CD4-positive, alpha-beta T cell (primary cell): ENCODE data around the gene SNED1. TPM values are rescaled to one million over a fixed set of nuclear protein-coding genes. Genes with fewer than 3 reads are reported as not detected.

ENCODE experiments used
- ATAC-seq: fragments of 200-7000 bp; cut with Tn5 transposase; one replicate; pipeline ENCODE4 v1.10.0; 2022; ENCODE audit warnings: mild to moderate bottlenecking; ENCODE audit not compliant: poor library complexity
- CTCF ChIA-PET: fragments of 350-600 bp; sonication (Branson Sonifier 250); formaldehyde crosslinking; loops from one replicate; lab custom pipeline; 2021; ENCODE audit warnings: antibody characterized with exemption, inconsistent platforms; lab: Charles Lee
- POLR2A ChIA-PET: fragments of 350-600 bp; sonication (Branson Sonifier 250); formaldehyde crosslinking; loops from one replicate; lab custom pipeline; 2021; ENCODE audit warnings: antibody characterized with exemption, inconsistent platforms; lab: Charles Lee
- DNase-seq, 14 experiments: peaks; one replicate each; pipeline ENCODE4 v3.0.0-alpha.2; 2013 to 2020; ENCODE audit warnings: mixed read lengths in 2 of 14
- H3K27ac ChIP-seq, 2 donors: one replicate each; pipeline versions ENCODE4 v1.5.1 to v1.7.0; 2013; ENCODE audit warnings: low read length in 2 of 2, low read depth in 1 of 2, mild to moderate bottlenecking in 1 of 2
- H3K27me3 ChIP-seq, 2 experiments: 1 replicate in 1 of 2; 2 replicates in 1 of 2; pipeline versions ENCODE4 v1.6.1 to v1.7.0; 2013; ENCODE audit warnings: low read length in 2 of 2, control low read depth in 1 of 2, mild to moderate bottlenecking in 1 of 2, moderate library complexity in 1 of 2; ENCODE audit not compliant: insufficient read depth in 2 of 2, control insufficient read depth in 1 of 2
- H3K36me3 ChIP-seq: one replicate; pipeline ENCODE4 v1.6.1; 2013; ENCODE audit warnings: low read length, control low read depth; ENCODE audit not compliant: insufficient read depth
- H3K4me1 ChIP-seq: one replicate; pipeline ENCODE4 v1.6.1; 2013; ENCODE audit warnings: low read length, control low read depth; ENCODE audit not compliant: insufficient read depth
- H3K4me3 ChIP-seq: one replicate; pipeline ENCODE4 v1.5.1; 2013; ENCODE audit warnings: mild to moderate bottlenecking, low read length, moderate library complexity
- H3K9me3 ChIP-seq, 2 experiments: 1 replicate in 1 of 2; 2 replicates in 1 of 2; pipeline versions ENCODE4 v1.6.1 to v1.7.0; 2013; ENCODE audit warnings: low read length in 2 of 2, mild to moderate bottlenecking in 2 of 2, control low read depth in 1 of 2, moderate library complexity in 1 of 2; ENCODE audit not compliant: control insufficient read depth in 1 of 2, insufficient read depth in 1 of 2
- H3K27ac Mint-ChIP-seq: one replicate; pipeline ENCODE4 v1.8.0; 2020; ENCODE audit warnings: mixed read lengths
- H3K27me3 Mint-ChIP-seq: one replicate; pipeline ENCODE4 v1.8.0; 2021; ENCODE audit warnings: mixed read lengths
- H3K36me3 Mint-ChIP-seq: one replicate; pipeline ENCODE4 v1.8.0; 2021; ENCODE audit warnings: low read depth, mixed read lengths
- H3K4me1 Mint-ChIP-seq: one replicate; pipeline ENCODE4 v1.8.0; 2021; ENCODE audit warnings: low read depth, mixed read lengths
- H3K4me3 Mint-ChIP-seq: one replicate; pipeline ENCODE4 v1.8.0; 2020; ENCODE audit warnings: mild to moderate bottlenecking, mixed read lengths
- H3K9me3 Mint-ChIP-seq: one replicate; pipeline ENCODE4 v1.8.0; 2020; ENCODE audit warnings: mixed read lengths
- intact Hi-C, 2 experiments: fragments of 100-400 bp; cut with DNase I in 1 of 2; cut with micrococcal nuclease in 1 of 2; formaldehyde crosslinking; loops; one replicate each; pipeline versions ENCODE4 v1.15.1 to v1.9.0; 2023 to 2025; cut with DNase I, micrococcal nuclease
- total RNA-seq, 174 experiments: library from RNA in 2 of 174; stranded (reverse) in 2 of 174; gene quantifications; one replicate each; pipeline ENCODE4 v1.2.3 and lab custom pipeline; 2021 to 2026
- TF ChIP-seq, protein P1 (sequence below): fragments of 200-600 bp; IDR thresholded peaks from one replicate; pipeline ENCODE4 v1.8.0; 2022; ENCODE audit warnings: antibody characterized with exemption, mild to moderate bottlenecking

The SNED1 gene
- total RNA-seq, 2 experiments from 2014 or later = 42.0 to 42.7 TPM

DNA sequence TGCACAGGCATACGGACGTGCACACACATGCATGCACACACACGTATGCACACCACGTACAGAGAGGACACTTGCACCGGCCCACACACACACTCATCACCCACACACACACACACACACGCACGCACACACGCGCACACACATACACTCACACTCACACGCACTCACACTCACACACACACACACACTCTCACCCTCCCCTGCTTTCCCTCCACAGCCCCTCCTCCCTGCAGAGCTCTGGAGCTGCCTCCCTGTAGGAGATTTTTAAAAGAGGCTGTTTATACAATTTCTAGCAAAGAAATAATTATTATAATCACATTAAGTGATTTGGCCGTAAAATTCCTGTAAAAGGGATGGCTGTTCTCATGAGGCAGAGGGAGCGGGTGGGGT is 36.5 kb upstream of the SNED1 start:
- no peaks in the 10 kb centered on the region for H3K9me3 Mint-ChIP-seq
- no peaks in the 10 kb centered on the region for H3K36me3 Mint-ChIP-seq
- Histone ChIP-seq H3K27me3 (peaks cover 0 to 4% of the 10 kb centered on the region in 2 experiments), H3K9me3 (no peaks in the 10 kb centered on the region), H3K4me1 (no peaks in the 10 kb centered on the region), H3K36me3 (no peaks in the 10 kb centered on the region), H3K27ac (no peak overlapping the region), H3K4me3 (no peak overlapping the region)
- intact Hi-C loops = no loop called here
- ATAC-seq (no peak), DNase-seq (no peak)
- H3K27ac Mint-ChIP-seq = no peak overlapping the region
- TF ChIP-seq, protein P1, sequence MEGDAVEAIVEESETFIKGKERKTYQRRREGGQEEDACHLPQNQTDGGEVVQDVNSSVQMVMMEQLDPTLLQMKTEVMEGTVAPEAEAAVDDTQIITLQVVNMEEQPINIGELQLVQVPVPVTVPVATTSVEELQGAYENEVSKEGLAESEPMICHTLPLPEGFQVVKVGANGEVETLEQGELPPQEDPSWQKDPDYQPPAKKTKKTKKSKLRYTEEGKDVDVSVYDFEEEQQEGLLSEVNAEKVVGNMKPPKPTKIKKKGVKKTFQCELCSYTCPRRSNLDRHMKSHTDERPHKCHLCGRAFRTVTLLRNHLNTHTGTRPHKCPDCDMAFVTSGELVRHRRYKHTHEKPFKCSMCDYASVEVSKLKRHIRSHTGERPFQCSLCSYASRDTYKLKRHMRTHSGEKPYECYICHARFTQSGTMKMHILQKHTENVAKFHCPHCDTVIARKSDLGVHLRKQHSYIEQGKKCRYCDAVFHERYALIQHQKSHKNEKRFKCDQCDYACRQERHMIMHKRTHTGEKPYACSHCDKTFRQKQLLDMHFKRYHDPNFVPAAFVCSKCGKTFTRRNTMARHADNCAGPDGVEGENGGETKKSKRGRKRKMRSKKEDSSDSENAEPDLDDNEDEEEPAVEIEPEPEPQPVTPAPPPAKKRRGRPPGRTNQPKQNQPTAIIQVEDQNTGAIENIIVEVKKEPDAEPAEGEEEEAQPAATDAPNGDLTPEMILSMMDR = no peak
- H3K4me3 Mint-ChIP-seq = no peak overlapping the region
- H3K4me1 Mint-ChIP-seq = no peaks in the 10 kb centered on the region
- no peaks in the 10 kb centered on the region for H3K27me3 Mint-ChIP-seq
- ChIA-PET POLR2A (no interaction called here), CTCF (no interaction called here)

DNA sequence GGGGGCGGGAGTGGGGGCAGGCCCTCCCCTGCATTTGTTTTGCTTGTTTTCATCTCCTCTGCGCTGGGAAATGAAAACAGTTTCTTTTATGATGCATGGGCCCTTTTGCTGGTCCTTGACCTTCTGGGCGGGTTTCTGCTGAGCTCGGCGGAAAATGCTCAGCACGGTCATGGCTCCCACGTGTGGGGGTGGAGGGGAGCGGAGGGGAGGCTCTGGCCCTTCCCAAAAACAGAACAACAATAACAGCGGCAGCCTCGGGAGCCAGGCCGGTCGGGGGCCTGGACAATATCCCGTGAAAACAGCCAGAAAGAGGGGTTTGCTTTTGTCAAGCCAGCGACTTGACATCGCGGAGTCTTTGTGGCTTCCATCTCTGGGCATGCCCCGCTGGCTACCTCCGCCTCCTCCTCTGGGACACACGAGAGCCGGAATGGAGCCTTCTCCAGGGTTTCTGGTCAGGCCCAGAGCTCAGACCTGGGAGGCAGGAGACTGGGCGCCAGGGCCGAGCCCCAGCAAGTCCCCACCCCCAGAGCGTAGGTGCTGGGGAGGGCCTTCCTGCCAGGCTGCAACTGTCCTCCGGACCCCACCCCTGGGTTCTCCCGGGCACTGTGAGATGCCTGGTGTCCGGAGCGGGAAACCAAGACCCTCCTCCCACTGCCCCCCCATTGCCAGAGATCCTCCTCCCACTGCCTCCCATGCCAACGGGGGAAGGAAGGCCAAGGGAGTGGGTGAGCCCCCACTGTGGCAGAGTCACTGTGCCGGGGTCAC is 35.9 kb upstream of the SNED1 start:
- Mint-ChIP-seq H3K36me3 (no peaks in the 10 kb centered on the region), H3K27me3 (no peaks in the 10 kb centered on the region), H3K4me3 (no peak overlapping the region), H3K9me3 (no peaks in the 10 kb centered on the region), H3K4me1 (no peaks in the 10 kb centered on the region), H3K27ac (no peak overlapping the region)
- ChIA-PET CTCF (no interaction called here), POLR2A (no interaction called here)
- H3K9me3 ChIP-seq = no peaks in the 10 kb centered on the region
- H3K4me1 ChIP-seq = no peaks in the 10 kb centered on the region
- DNase-seq = no peak
- TF ChIP-seq, protein P1 = no peak
- H3K4me3 ChIP-seq = no peak overlapping the region
- ATAC-seq = no peak
- intact Hi-C loops = no loop called here
- no peaks in the 10 kb centered on the region for H3K36me3 ChIP-seq
- no peak overlapping the region for H3K27ac ChIP-seq
- H3K27me3 ChIP-seq = peaks cover 0 to 4% of the 10 kb centered on the region in 2 experiments

DNA sequence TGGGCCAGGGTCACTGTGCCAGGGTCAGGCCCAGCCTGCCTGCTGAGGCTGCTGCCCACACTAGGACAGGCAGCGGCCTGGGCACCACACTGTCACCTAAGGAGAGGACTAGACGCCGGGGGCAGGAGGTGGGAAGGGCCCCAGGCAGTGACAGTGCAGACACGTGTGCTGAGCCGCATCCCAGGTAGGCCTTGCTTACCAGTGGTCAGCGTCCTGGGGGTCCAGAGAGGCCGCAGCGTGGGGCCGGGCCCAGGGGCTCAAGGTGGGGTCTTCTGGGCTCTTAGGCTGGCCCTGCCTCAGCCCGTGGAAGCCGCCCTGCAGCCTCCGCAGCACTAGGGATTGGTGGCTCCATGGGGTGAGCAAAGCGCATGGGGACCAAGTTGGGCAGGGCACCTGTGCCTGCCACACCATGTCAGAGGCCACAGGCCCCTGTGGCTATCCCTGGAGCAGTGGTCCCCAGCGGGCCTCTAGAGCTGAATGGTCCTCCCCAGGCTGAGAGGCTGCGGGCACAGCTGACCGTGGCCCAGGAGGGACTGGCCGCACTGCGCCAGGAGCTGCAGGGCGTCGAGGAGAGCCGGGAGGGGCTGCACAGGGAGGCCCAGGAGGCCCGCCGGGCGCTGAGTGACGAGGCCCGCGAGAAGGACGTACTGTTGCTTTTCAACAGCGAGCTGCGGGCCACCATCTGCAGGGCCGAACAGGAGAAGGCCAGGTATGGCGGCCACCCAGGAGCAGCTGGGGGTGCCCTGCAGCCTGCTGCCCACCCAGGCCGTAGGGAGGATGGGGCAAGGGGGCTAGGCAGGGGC is 35.2 kb upstream of the SNED1 start:
- DNase-seq = no peak
- Histone ChIP-seq H3K27me3 (peaks cover 0 to 4% of the 10 kb centered on the region in 2 experiments), H3K4me3 (no peak overlapping the region), H3K9me3 (no peaks in the 10 kb centered on the region), H3K36me3 (no peaks in the 10 kb centered on the region), H3K27ac (no peak overlapping the region), H3K4me1 (no peaks in the 10 kb centered on the region)
- intact Hi-C loops = no loop called here
- H3K4me1 Mint-ChIP-seq = no peaks in the 10 kb centered on the region
- H3K36me3 Mint-ChIP-seq = no peaks in the 10 kb centered on the region
- POLR2A ChIA-PET = no interaction called here
- TF ChIP-seq, protein P1 = no peak
- no peaks in the 10 kb centered on the region for H3K9me3 Mint-ChIP-seq
- no peaks in the 10 kb centered on the region for H3K27me3 Mint-ChIP-seq
- CTCF ChIA-PET = no interaction called here
- no peak overlapping the region for H3K4me3 Mint-ChIP-seq
- H3K27ac Mint-ChIP-seq = no peak overlapping the region
- ATAC-seq = no peak
